HepG2 (cell line): Measurements from ENCODE around the gene CPLX1.

Experiments
- CTCF ChIP-seq: sonication (generic); formaldehyde crosslinking; IDR thresholded peaks from 2 replicates; pipeline ENCODE4 v1.5.0; 2020; ENCODE audit warnings: mild to moderate bottlenecking, missing genetic modification reagents, moderate library complexity
- ZNF713 ChIP-seq: sonication (generic); formaldehyde crosslinking; IDR thresholded peaks from 2 replicates; pipeline ENCODE4 v1.4.0; 2020; ENCODE audit warnings: mild to moderate bottlenecking, missing genetic modification reagents
- ZNF749 ChIP-seq: sonication (generic); formaldehyde crosslinking; IDR thresholded peaks from 2 replicates; pipeline ENCODE4 v1.8.0; 2022; ENCODE audit warnings: mild to moderate bottlenecking, missing genetic modification reagents, moderate library complexity, borderline replicate concordance

GRCh38 chr4:757111-757510 lies 68.8 kb downstream of the CPLX1 start:
- TF ChIP-seq ZNF749 (CRISPR knock-in tag) (no peak), CTCF (CRISPR knock-in tag) (no peak), ZNF713 (CRISPR knock-in tag) (no peak)
